Lung (tissue), 12 donors: ENCODE measurements around the gene C2orf92. TPM values are rescaled to one million over a fixed set of nuclear protein-coding genes. Genes with fewer than 3 reads are reported as not detected.

Experiments
- ATAC-seq: fragments of 200-7000 bp; cut with Tn5 transposase; one replicate; pipeline ENCODE4 v1.9.1; 2020; ENCODE audit warnings: moderate number of reproducible peaks; ENCODE audit not compliant: insufficient read depth, low FRiP score
- DNase-seq, 3 donors: peaks; one replicate each; pipeline ENCODE4 v3.0.0-alpha.2; 2013 to 2017
- H3K27ac ChIP-seq, 2 donors: one replicate each; pipeline ENCODE4 v1.5.1; 2013; ENCODE audit warnings: mild to moderate bottlenecking in 2 of 2, moderate library complexity in 2 of 2, control low read depth in 1 of 2, inconsistent platforms in 1 of 2, low read depth in 1 of 2, low read length in 1 of 2
- H3K27me3 ChIP-seq, 3 donors: one replicate each; pipeline ENCODE4 v1.5.1; 2013; ENCODE audit warnings: low read length in 2 of 3; ENCODE audit not compliant: control insufficient read depth in 3 of 3, insufficient read depth in 3 of 3
- H3K36me3 ChIP-seq, 4 donors: one replicate each; pipeline ENCODE4 v1.5.1; 2013; ENCODE audit warnings: low read length in 4 of 4, mild to moderate bottlenecking in 1 of 4, moderate library complexity in 1 of 4; ENCODE audit not compliant: control insufficient read depth in 4 of 4, insufficient read depth in 4 of 4
- H3K4me1 ChIP-seq, 5 donors: one replicate each; pipeline ENCODE4 v1.5.1; 2013; ENCODE audit warnings: low read length in 5 of 5, mild to moderate bottlenecking in 2 of 5, moderate library complexity in 1 of 5; ENCODE audit not compliant: control insufficient read depth in 5 of 5, insufficient read depth in 5 of 5
- H3K4me3 ChIP-seq: one replicate; pipeline ENCODE4 v1.5.1; 2013; ENCODE audit warnings: mild to moderate bottlenecking, control low read depth, moderate library complexity
- H3K9ac ChIP-seq, 2 donors: one replicate each; pipeline ENCODE4 v1.5.1; 2013; ENCODE audit warnings: low read length in 2 of 2, control low read depth in 1 of 2; ENCODE audit not compliant: insufficient read depth in 1 of 2
- H3K9me3 ChIP-seq, 4 donors: one replicate each; pipeline ENCODE4 v1.5.1; 2013; ENCODE audit warnings: low read length in 3 of 4, mild to moderate bottlenecking in 1 of 4, moderate library complexity in 1 of 4; ENCODE audit not compliant: control insufficient read depth in 4 of 4, insufficient read depth in 3 of 4
- WGBS, 2 donors: extraction: QIAGEN DNeasy Blood & Tissue Kit; methylation state at CpG; one replicate each; pipeline ENCODE4 v1.1.7; 2013; 5-methylcytosine and 5-hydroxymethylcytosine counted together
- polyA plus RNA-seq, 2 donors: library from polyadenylated mRNA; stranded (reverse); fragments of 200-250 nt; gene quantifications; one replicate each; pipeline ENCODE4 v1.2.1, GENCODE V29; 2013
- total RNA-seq, 2 donors: library from RNA; depleted of rRNA in 1 of 2; stranded (reverse); fragments of >200 nt in 1 of 2; gene quantifications; one replicate each; pipeline ENCODE4 v1.2.1, GENCODE V29; 2014 to 2021
- TF ChIP-seq, protein P1 (sequence below): IDR thresholded peaks from 2 replicates; pipeline ENCODE4 v1.5.1; 2012; ENCODE audit warnings: mild to moderate bottlenecking; ENCODE audit errors: control extremely low read depth, extremely low read depth
- donor health status: control.
- donor health status: control.
- donor health status: Bipolar disorder and iron deficiency.
- donor health status: healthy.
- donor health status: DM: yes; HTN: yes; CAD: no.

The C2orf92 gene
- total and polyA plus RNA-seq, 4 donors: 1.8 to 19.0 (median 14.2) TPM

DNA sequence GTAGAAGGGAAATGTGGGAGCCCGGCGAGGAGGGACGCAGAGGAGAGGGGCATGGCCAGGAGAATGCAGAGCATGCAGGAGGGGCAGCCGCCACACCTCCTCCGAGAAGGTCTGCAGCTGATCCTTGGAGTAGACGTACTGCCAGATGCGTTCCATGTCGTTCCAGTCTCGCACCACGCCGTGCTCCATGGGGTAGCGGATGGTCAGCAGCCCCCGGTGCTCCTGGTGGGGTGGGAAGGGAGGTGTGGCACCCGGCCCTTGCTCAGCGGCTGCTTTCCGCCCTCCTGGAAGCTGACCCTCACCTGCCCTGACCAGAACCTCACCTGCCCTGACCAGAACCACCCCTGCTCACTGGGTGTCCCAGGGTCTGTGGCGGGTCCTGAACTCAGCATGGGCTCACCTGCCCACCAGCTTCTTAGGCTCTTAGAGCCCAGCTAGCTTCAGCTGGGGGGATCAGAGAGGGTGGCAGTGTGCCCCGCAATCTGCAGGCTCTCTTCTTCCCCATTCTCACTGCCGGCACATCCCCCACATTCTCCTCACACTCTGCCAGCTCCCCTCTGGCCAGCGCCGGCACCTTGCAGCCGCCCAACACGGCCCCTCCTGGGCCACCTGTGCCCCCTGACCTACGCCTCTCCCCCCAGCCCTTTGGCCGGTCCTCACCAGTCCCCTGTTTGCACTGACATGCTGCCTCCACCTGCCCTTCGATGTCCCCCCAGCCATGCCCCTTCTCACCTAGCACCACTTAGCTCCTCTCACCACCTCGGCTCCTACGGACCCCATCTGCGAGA lies 10.1 kb upstream of the C2orf92 start:
- no peak overlapping the region for H3K27ac ChIP-seq
- DNase-seq: no peak
- H3K36me3 ChIP-seq: peaks cover 0 to 40% (median 17%) of the 10 kb centered on the region in 4 donors
- 92 to 95% methylated on average over 28 to 29 of the region's 29 CpGs for WGBS, 2 donors
- peaks cover 3 to 12% (median 5%) of the 10 kb centered on the region in 5 donors for H3K4me1 ChIP-seq
- ATAC-seq: no peak
- peaks cover 0 to 4% (median under 1%) of the 10 kb centered on the region in 4 donors for H3K9me3 ChIP-seq
- TF ChIP-seq, protein P1, sequence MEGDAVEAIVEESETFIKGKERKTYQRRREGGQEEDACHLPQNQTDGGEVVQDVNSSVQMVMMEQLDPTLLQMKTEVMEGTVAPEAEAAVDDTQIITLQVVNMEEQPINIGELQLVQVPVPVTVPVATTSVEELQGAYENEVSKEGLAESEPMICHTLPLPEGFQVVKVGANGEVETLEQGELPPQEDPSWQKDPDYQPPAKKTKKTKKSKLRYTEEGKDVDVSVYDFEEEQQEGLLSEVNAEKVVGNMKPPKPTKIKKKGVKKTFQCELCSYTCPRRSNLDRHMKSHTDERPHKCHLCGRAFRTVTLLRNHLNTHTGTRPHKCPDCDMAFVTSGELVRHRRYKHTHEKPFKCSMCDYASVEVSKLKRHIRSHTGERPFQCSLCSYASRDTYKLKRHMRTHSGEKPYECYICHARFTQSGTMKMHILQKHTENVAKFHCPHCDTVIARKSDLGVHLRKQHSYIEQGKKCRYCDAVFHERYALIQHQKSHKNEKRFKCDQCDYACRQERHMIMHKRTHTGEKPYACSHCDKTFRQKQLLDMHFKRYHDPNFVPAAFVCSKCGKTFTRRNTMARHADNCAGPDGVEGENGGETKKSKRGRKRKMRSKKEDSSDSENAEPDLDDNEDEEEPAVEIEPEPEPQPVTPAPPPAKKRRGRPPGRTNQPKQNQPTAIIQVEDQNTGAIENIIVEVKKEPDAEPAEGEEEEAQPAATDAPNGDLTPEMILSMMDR: no peak
- no peak overlapping the region for H3K9ac ChIP-seq
- H3K27me3 ChIP-seq: no peaks in the 10 kb centered on the region
- no peak overlapping the region for H3K4me3 ChIP-seq

DNA sequence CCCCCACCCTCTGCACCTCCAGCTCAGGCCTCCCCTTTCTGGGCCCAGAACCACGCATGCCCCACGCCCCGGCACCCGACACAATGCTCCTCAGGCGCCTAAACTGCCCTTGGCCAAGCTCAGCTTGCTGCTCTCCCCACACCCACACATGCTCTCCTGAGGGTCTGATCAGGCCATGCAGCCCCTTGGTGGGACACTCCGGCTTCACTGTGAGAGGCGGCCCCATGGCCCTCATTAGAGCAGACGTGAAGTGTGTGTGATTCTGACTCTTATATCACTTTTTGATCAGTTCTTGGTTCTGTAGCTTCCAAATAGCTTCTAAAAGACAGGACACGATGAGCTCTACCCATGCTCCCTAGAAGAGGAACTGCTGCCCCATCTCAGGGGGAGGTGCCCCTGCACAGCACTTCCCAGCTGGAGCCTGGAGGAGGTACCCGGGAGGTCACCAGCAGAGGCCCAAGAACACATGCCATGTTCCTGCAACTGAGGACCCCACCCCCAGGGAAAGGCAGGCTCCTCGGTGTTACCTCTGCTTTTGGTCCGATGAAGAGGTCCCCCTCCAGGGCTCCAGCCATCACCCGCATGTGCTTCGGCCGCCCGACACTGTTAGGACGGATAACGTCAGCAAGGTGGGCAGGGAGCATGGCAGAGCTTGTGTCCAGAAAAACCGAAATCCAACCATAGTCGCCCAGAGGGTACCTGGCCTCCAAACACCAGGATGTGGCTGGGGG lies 9.3 kb upstream of the C2orf92 start:
- no peak for ATAC-seq
- WGBS, 2 donors: 92 to 94% methylated on average over 20 of the region's 20 CpGs
- TF ChIP-seq, protein P1: no peak
- H3K4me1 ChIP-seq: peaks cover 3 to 12% (median 7%) of the 10 kb centered on the region in 5 donors
- H3K27ac ChIP-seq: no peak overlapping the region
- H3K27me3 ChIP-seq: no peaks in the 10 kb centered on the region
- H3K9ac ChIP-seq: no peak overlapping the region
- H3K36me3 ChIP-seq: peaks cover 0 to 40% (median 14%) of the 10 kb centered on the region in 4 donors
- H3K4me3 ChIP-seq: no peak overlapping the region
- H3K9me3 ChIP-seq: no peaks in the 10 kb centered on the region
- no peak for DNase-seq

DNA sequence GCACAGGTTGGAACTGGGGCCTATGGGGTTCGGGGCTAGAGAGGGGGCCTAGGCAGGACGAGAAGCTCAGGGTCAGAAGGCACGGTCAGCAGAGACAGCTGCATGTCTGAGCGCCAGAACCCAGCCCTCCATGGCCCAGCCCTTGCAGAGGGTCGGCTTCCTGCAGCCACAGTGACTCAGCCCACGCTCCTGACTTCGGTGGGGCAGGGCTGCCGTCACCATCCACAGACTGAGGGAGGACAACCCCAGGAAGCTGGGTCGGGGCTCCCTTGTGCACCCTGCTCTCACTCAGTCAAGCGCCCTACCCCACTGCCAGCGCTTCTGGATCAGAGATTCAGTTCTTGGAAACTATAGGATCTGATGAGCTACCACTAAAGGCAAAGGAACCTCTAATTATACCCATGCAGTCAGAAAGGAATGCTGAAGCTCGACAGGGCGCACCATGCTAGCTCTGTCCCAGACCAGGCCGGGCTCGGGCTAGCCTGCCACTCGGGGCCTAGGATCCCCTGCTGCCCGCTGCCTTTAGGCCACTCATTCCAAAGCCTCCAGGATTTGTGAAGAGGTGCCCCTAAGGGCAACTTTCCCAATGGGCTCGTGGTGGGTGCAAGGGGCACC lies 8.6 kb upstream of the C2orf92 start:
- Histone ChIP-seq H3K9me3 (no peaks in the 10 kb centered on the region), H3K36me3 (peaks cover 0 to 36% (median 14%) of the 10 kb centered on the region in 4 donors), H3K27ac (no peak overlapping the region), H3K4me1 (peaks cover 3 to 12% (median 7%) of the 10 kb centered on the region in 5 donors), H3K9ac (no peak overlapping the region), H3K4me3 (no peak overlapping the region), H3K27me3 (no peaks in the 10 kb centered on the region)
- DNase-seq (no peak), ATAC-seq (no peak)
- TF ChIP-seq, protein P1: no peak
- WGBS, 2 donors: 72 to 86% methylated on average over 18 of the region's 18 CpGs
